NCI-H1105 treated with DMSO at 0.1 percent for 48 hours (cell line): ENCODE measurements around the gene XPR1.
A peak's percentile ranks its signal among the peaks of the same experiment; 100 is the strongest.
"Not testable (repeated sequence)": the region's sequence is repeated elsewhere in the genome, so short reads cannot be mapped to it uniquely, and the experiment has no call there.

Source experiments
- DNase-seq: peaks from one replicate; lab custom pipeline; 2025; lab: John Stamatoyannopoulos, UW

Gene XPR1

GRCh38 chr1:180841415-180841814, 209.6 kb downstream of the XPR1 start:
- DNase-seq: no peak

DNA sequence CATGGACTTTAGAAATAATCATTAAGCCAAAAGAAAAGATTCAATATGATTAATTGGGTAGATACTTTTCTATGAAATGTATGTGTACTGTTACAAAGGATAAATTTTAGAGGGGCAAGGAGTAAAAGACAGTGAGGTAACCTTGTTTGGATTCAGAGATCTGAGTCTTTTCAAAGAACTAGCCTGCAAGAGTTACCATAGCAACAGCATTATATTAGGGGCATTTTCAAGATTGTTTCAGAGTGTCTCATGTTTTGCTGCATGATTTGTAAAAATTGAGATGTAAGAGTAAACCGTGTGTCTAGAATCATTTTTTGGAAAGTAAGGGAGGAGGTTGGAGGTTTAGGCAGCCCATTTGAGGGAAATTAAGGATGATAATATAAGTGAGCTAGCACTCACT, 210.2 kb downstream of the XPR1 start:
- no peak for DNase-seq

GRCh38 chr1:180842491-180843275, 210.9 kb downstream of the XPR1 start:
- DNase-seq: no peak

GRCh38 chr1:180845352-180845751, 213.5 kb downstream of the XPR1 start:
- no peak for DNase-seq

DNA sequence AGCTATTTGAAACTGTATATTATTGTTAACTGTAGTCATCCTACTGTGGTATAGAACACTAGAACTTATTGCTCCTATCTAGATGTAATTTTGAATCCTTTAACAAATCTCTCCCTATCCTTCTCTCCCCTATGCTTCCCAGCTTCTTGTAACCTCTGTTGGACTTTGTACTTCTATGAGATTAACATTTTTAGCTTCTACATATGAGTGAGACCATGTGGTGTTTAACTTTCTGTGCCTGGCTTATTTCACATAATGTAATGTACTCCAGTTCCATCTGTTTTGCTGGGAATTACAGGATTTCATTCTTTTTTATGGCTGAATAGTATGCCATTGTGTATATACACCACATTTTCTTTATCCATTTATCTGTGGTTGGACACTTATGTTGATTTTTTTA, 216.4 kb downstream of the XPR1 start:
- no peak for DNase-seq

DNA sequence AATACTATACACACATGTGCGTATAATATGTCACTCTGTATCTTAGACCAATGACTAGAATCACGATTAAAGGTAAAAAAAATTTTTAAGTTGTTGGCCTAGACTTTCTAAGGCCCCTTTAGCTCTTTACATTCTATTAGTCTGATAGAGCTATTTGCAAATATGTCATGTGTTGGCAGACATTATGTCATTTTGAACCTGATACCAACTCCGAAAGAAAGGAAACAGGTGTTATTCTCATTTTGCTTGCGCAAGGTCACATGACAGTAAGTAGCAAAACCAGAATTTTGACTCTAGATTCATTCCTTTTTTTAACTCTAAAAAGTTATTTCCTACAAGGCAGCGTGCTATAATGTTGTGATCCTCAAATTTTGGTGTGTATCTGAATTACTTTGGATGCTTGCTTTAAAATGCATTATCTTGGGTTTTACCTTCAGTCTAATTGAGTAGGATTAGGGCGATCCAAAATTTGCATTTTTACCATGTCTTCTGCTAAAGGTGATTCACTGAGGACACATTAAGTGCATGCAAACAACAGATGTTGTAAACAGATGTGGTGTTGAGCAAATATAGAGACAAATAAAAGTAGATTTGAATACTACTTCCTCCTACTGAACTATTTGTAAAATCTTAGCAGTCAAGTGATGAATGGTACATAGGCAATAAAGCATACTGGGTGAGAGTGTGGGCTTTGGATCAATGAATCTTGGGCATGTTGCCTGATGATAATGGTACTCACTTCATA, 217.4 kb downstream of the XPR1 start:
- no peak for DNase-seq

DNA sequence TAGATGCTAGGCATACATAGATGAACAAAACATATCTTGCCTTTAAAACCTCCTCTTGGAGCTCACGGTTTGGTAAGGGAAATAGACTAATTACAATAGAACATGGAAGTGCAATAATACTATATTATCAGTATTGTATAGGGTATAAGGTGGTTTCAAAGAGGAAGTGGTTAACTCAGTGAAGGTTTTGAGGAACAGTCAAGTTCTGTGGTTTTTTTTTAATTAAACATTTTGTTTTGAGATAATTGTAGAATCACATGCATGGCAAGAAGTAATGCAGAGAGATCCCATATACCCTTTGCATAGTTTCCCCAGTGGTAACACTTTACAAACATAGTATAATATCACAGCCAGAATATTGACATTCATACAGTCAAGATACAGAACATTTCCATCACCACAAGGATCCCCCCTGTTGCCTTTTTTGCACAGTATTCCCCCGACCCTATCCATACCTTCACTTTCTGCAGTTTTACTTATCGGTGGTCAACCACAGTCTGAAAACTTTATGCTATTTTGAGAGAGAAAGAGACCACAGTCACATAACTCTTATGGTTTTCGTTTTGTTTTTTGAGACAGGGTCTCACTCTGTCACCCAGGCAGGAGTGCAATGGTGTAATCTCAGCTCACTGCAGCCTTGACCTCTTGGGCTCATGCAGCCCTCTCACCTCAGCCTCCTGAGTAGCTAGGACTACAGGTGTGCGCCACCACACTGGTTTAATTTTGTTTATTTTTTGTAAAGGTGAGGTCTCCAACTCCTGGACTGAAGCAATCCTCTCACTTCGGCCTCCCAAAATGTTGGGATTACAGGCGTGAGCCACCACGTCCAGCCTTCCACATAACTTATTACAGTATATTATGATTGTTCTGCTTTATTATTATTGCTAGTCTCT, 220.4 kb downstream of the XPR1 start:
- DNase-seq: no peak

- no peak for DNase-seq
Observed at GRCh38 chr1:180854001-180854400, 222.2 kb downstream of the XPR1 start.

DNA sequence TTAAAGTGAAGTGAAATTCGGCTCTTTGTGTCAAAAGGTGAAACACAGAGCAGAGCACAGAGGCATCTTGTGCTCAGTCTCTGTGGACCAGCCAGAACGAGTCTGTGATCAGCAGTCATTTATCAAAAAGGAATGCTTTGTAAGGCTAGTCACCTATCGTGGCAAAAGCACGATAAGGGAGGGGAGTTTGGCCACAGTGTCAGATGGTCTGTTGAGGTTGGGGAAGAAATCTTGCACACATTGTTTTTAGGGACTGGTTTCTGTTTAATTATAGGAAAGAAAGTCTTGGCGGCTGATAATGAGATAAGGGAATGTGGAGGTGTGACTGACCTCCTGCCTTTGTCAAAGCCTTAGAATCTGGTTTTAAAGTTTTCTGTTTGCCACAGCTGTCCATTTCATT, 222.6 kb downstream of the XPR1 start:
- DNase-seq: no peak

GRCh38 chr1:180857947-180858725, 226.3 kb downstream of the XPR1 start:
- DNase-seq: not testable (repeated sequence)

DNA sequence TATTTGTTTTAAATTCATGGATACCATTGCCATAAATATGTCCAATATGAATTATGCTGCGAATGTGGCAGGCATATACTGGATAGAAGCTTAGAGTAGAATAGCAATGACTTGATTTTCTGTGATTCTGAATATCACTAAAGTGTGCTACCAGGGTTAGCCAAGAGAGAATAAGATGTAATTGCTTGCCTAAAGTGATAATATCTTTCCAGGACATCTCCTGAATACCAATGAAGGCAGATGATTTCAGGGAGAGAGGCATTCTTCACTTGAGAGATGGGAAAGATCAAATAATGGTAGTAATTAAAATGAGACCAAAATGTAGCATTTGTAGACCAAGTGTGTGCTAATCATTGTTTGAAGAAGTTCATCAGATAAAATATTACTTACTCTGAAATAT, 227.5 kb downstream of the XPR1 start:
- DNase-seq: no peak

DNA sequence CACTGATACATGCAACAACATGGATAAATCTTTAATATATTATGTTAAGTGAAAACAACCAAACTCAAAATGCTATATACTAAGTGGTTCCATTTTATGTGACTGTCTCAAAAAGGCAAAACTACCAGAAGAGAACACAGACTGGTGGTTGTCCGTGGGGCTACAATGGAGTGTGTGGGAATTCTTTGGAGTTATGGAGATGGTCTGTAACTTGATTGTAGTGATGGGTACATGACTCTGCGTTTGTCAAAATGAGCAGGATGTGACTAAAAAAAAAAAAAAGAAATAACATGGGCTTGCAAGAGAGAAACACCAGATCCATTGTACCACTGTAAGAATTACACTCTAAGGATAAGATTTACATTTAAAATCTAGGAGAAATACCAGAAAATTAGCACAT, 228.7 kb downstream of the XPR1 start:
- no peak for DNase-seq

GRCh38 chr1:180862305-180862704, 230.5 kb downstream of the XPR1 start:
- DNase-seq: no peak

DNA sequence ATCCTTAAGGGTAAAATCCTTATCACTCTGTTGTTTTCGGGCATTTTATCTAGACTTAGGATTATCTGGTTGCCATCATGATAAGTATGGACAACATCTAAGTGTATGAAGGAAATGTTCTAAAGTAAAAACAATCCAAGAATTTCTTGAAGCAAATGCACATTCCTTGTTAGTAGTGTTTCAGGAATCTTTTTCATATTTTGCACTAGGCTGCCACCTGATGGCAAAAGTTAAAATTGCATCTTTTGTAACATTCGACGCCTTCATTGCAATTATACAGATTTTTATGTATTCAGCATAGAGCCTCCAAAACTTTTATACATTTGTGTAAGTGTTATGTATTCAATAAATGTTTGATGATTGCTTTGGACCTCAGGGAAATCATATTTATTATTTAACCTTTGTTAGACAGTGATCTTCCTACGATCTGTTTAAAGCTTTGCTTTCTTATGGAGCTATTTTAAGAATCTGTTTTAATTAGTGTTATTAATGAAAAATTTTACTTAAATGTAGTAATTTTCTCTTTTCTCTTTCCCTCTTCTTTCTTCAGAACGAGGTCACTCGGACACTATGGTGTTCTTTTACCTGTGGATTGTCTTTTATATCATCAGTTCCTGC, 231.4 kb downstream of the XPR1 start:
- DNase-seq: peak; percentile 51

GRCh38 chr1:180881806-180882509, 250.1 kb downstream of the XPR1 start:
- peak; percentile 75 for DNase-seq

GRCh38 chr1:180884588-180885300, 252.9 kb downstream of the XPR1 start:
- DNase-seq: no peak

GRCh38 chr1:180886338-180886737, 254.5 kb downstream of the XPR1 start:
- no peak for DNase-seq

GRCh38 chr1:180887841-180888240, 256.0 kb downstream of the XPR1 start:
- no peak for DNase-seq

DNA sequence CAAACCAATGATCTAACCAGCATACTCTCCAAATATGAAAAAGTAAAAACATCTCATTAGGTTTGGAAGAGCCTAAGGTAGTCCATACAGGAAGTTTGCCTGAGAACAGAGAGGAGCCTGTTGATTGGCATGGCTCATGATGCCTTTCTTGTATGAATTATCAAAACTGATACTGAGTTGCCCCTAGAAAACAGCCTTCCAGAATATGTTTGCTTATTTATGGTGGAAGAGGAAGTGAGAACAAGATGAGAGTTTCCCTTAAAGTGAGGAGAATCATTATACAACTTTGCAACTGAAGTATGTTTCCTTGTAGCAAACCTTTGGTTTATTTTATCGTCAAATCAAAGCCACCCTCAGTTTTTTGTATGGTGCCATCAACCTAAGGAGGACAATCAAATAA, 257.0 kb downstream of the XPR1 start:
- no peak for DNase-seq

DNA sequence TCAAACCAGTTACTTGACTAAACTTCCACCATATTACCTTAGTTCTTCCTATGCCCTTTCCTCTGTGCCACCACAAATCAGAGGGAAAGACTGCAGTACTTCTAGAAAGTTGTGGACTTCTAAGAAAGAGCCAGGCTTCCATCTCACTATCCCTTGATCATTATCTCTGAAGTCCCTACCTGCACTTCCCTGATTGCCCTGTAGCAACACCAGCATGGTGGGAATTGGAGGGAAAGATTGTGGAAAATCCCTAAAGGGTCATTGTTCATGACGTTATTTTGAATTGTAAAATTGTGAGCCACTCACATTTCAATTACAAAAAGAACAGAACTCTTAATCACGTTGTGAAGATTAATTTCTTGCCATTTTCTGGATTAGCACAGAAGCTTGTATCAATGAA, 257.5 kb downstream of the XPR1 start:
- DNase-seq: no peak
